T-helper 2 cell (primary cell): ENCODE data around the gene AP5S1.
"Not testable (repeated sequence)": the region's sequence is repeated elsewhere in the genome, so short reads cannot be mapped to it uniquely, and the experiment has no call there.

Experiments
- DNase-seq, 5 experiments: peaks; one replicate each; pipeline versions ENCODE4 v3.0.0 to v3.0.0-alpha.2; 2012 to 2022

Gene AP5S1

DNA sequence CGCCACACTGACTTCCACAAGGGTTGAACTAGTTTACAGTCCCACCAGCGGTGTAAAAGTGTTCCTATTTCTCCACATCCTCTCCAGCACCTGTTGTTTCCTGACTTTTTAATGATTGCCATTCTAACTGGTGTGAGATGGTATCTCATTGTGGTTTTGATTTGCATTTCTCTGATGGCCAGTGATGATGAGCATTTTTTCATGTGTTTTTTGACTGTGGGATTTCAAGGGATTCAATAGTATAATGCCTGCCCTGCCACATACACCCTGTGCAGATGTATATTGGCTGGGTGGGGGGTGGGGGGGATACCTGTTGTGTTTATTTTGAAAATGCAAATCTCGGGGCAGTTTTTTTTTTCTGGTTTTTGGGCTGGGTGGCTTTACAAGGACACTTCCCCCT lies 26.2 kb upstream of the AP5S1 start:
- not testable (repeated sequence) for DNase-seq

GRCh38 chr20:3794701-3795420 lies 25.5 kb upstream of the AP5S1 start:
- no peak for DNase-seq

DNA sequence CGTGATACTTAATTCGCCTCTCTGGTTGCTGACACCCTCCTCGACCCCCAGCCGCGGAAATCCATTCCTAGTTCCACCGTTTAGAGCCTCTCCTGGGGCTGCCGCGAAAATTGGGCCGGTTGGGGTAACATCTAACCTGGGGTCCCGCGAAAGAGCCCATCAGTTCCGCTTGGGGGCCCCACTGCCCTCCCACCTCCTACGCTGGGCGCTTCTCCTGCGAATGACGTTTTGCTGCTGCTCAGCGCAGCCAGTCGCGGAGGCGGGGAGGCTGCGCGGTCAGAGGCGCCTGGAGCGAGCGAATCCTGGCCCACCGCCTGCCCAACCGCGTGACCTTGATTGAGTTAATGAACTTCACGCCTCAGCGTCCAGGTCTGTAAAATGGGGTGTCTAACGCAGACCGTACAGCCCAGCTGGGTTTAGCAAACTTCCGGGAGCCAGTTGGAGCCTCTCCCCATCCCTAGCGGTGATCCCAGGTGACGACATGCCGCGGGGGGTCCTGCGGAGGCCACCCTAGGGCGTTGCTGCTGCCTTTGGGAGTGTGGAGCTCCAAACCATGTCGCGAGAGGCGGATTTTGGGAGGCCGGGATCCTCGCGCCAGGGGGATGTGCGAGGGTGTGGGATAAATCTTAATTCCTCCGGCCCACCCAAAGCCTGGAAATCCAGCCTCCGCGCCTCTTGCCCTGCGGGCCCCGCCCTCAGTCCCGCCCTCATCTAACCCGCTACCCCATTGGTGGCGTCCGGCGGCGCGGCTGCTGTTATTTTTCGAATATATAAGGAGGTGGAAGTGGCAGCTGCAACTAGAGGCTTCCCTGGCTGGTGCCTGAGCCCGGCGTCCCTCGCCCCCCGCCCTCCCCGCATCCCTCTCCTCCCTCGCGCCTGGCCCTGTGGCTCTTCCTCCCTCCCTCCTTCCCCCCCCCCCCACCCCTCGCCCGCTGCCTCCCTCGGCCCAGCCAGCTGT lies 24.6 kb upstream of the AP5S1 start, which contains the start of gene CDC25B:
TSS of gene CDC25B (plus strand) at position 800 of the 958 bp plus-strand sequence. CDS start 222 bp downstream, outside the sequence.
- peak; percentile 78 to 94 (median 85) for DNase-seq

DNA sequence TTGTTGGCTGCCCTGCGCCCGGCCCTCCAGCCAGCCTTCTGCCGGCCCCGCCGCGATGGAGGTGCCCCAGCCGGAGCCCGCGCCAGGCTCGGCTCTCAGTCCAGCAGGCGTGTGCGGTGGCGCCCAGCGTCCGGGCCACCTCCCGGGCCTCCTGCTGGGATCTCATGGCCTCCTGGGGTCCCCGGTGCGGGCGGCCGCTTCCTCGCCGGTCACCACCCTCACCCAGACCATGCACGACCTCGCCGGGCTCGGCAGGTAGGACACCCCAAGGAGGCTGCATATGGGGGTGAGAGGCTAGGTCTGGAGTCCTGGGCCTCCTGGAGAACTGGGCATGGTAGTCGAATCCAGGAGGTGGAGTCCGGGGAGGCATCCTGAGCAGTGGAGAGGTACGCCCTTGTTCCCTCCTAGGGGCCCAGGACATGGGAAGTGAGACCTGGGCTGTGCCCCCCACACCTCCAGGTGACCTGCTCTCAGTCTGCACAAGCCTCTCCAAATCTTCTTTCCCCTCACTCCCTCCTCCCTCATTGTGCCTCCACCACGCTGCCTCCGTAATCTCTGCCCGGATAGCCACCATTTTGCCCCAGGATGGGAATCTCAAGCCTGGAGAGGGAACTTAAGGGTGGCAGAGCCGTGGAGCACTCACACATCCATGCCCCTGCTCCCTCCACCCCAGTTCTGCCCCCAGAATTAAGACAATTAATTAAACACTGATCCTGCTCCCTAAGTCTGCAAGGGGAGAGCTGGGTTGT lies 23.7 kb upstream of the AP5S1 start:
- DNase-seq: no peak

DNA sequence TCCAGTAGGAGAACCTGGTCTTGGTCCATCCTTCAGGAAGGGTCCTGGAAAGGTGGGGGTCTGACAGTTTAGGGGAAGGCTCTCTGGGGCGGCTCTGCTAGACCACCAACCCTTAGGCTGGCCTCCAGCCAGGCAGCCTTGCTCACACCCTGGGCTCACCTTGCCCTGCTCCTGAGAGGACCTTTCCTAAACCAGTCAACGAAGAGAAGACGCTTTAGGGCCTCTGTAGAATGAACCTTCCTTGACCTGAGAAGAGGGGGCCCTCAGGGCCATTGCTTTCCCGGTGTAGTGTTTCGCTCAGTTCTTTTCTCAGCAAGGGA lies 23.2 kb upstream of the AP5S1 start:
- DNase-seq: no peak

GRCh38 chr20:3797592-3798372 lies 22.6 kb upstream of the AP5S1 start:
- peak in 3 of 5 experiments; percentile 36 to 86 (median 44) for DNase-seq

DNA sequence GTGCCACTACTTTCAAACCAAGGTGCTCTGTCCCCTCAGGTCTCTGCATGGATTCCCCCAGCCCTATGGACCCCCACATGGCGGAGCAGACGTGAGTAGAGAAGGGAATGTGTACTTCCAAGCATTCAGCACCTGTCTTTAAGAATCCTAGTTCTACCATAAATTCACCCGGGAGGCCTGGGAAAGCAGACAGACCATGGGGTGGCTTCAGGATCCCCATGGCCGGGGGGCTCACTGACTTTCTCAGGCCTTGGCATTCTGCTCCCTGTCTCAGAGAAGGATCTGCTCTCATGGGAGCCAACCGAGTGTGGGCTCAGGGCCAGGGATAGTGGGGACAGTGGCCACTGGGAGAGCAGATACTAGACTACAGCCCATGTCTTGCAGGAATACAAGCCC lies 22.0 kb upstream of the AP5S1 start:
- DNase-seq: no peak

- no peak for DNase-seq
These were observed 21.5 kb upstream of the AP5S1 start for GRCh38 chr20:3798908-3799248.

GRCh38 chr20:3800256-3800877 lies 20.0 kb upstream of the AP5S1 start:
- DNase-seq: no peak

DNA sequence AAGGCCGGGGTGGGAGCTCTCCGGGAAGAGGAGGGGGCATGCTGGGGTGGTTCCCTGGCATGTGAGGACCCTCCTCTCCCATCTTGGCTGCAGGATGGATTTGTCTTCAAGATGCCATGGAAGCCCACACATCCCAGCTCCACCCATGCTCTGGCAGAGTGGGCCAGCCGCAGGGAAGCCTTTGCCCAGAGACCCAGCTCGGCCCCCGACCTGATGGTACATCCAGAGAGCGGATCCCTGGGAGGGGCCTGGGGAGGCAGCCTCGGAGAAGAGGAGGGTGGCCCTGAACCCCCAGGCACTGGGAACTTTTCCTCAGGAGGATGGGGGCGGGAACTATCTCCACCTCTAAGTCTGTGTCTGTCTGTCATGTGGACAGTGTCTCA lies 19.5 kb upstream of the AP5S1 start:
- no peak for DNase-seq

DNA sequence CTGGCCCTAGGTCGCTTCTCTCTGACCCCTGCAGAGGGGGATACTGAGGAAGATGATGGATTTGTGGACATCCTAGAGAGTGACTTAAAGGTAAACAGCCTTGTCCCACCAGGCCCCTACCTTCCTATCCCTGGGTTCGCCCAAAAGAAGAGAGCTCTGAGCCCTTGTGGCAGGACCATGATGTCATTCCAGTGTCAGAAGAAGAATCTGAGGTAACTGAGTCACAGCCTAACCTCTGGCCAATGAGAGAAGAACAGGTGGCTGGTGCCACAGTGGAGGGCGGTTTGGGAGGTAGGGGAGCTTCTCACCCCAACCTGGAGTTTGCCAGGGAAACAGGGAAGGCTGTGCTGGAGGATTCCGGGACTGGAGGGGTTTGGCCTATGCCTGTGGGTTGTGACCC lies 19.0 kb upstream of the AP5S1 start:
- DNase-seq: no peak

DNA sequence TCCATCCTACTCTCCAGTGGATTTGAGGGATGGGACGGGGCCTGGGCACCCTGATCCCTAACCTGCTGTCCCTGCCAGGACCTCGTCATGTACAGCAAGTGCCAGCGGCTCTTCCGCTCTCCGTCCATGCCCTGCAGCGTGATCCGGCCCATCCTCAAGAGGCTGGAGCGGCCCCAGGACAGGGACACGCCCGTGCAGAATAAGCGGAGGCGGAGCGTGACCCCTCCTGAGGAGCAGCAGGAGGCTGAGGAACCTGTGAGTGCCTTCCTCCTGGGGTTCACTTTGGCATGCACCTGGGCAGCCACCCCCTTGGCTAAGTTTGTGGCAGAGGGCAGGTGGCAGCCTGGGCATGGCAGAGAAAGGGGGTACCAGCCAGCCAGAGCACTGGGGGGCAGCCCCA lies 18.5 kb upstream of the AP5S1 start:
- DNase-seq: no peak

GRCh38 chr20:3802524-3803239 lies 17.7 kb upstream of the AP5S1 start:
- DNase-seq: no peak

- DNase-seq: no peak
These were observed 17.1 kb upstream of the AP5S1 start for GRCh38 chr20:3803289-3803688.

DNA sequence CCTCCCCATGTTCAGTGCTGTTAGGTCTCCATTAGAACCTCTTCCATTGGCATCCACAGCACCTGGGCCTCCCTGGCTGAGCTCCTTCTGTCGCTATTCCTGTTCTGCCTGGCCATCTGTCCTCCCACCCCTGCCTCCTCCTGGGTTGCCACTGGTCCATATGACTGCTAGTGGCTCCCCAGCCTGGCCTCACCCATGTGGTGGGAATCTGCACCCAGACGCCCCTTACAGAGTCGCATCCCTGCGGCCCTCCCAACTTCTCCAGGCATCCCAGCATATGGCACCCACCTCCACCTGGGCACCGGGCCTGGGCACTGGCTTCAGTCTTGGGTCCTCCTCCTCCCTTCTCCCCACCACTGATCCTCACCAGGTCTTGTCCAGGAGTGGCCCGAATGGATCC lies 16.5 kb upstream of the AP5S1 start:
- DNase-seq: no peak

- no peak for DNase-seq
These were observed 16.0 kb upstream of the AP5S1 start for GRCh38 chr20:3804254-3804751.

GRCh38 chr20:3804781-3805180 lies 15.6 kb upstream of the AP5S1 start:
- no peak for DNase-seq

DNA sequence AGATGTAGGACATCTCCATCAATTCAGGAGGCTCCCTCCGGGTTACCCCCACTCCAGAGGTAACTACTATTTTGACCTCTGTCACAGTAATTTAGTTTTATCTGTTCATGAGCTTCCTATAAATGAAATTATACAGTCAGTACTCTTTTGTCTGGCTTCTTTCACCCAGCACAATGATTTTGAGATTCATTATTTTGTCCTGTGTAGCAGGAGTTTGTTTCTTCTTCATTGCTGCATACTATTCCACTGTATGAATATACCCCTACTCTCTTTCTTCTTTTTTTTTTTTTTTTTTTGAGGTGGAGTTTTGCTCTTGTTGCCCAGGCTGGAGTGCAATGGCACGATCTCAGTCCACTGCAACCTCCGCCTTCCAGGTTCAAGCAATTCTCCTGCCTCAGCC lies 11.8 kb upstream of the AP5S1 start:
- no peak for DNase-seq

GRCh38 chr20:3811467-3812258 lies 8.7 kb upstream of the AP5S1 start:
- peak; percentile 72 to 98 (median 90) for DNase-seq

DNA sequence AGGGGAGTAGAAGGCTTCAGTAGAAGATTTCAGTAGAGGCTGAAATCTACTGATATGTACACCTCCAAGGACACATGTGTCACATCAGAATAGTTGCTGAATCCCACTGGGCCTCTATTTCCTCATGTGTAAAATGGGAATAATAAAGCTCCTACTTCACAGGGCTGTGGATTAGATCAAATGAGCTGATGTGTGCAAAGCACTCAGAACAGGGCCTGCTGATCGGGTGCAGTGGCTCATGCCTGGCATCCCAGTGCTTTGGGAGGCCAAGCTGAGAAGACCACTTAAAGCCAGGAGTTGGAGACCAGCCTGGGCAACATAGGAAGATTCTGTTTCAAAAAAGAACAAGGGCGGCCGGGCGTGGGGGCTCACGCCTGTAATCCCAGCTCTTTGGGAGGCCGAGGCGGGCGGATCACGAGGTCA lies 8.1 kb upstream of the AP5S1 start:
- no peak for DNase-seq
